ENCODE measurements around the gene TNFSF4.
A peak's percentile ranks its signal among the peaks of the same experiment; 100 is the strongest.

TNFSF4 gene

DNA sequence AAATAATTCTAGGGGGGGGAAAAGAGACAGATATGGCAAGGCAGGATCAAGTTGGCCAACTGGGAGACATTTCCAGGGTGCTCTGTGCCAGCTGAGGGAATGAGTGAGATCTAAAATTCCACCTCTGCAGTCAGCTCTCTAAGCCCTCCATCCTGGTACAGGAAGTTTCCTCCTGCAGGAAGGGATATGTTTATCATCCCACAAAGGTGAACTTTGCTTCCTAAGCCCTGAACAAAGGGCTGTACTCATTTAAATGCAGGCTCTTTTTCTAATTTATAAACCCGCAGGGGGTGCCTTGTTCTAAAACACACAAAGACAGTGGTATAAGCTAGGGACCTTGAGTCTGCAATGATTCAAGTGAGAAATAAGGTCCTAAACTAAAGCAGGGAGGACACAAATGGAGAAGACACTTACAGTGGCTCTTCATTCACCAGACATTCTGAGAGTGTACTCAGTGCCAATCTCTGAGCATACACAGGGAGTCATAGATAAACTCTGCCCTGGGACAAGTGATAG is 3.6 kb upstream of the TNFSF4 start:
- no peak for DNase-seq (ENCODE audit: low read depth, low spot score)

DNA sequence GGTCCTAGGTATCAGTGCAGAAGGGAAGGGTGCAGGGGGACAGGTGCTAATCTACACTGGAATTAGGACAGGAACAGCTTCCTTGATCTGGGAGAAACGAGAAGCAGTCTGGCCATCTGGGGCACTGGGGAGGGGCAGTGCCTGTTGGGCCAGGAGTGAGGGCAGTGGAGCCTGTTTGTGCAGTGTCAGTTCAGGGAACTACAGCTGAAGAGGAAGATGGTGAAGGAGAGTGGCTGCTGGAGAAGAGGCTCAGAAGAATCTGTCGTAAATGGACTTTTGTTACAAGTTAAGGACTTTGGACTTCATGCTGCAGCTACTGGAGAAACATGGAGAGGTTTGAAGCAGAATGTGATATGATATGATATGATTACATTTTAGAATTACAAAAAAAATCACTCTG is 3.2 kb upstream of the TNFSF4 start:
- DNase-seq (ENCODE audit: low read depth, low spot score), result no peak

DNA sequence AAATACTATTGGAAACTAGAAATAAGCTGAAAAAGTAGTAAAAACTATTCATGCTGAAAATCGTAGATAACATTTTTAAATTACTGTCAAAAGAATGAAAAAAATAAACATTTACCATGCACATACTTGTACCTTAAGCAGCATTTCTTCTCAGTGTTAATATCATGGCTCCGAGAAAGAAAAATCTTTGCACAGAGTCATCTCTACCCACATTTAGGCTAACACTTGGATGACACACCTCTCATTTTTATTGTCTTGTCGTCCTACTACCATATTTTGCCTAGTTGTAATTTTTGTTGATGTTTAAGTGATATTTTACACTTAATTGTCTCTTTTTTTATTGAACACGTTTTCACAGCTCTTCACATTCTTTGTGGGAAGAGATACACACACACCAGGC is 1.7 kb upstream of the TNFSF4 start:
- DNase-seq (ENCODE audit: low read depth, low spot score), result no peak

DNA sequence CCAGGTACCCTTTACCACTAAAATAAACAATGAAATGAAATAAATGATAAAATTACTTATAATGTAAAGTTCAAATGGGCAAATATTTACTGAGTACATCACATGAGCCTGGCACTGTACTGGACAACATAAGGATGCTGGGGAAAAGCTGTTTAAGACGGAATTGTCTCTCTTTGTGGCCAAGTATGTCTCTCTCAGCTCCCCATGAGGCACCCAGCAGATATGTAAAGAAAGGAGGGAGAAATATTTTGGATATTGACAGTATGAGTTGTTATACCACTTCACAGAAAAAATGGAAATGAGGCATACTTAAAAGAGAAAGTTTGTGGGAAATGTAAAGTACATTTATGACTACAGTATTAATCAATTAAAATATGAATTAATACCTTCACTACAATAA is 1.0 kb upstream of the TNFSF4 start:
- DNase-seq (ENCODE audit: low read depth, low spot score), result no peak

DNA sequence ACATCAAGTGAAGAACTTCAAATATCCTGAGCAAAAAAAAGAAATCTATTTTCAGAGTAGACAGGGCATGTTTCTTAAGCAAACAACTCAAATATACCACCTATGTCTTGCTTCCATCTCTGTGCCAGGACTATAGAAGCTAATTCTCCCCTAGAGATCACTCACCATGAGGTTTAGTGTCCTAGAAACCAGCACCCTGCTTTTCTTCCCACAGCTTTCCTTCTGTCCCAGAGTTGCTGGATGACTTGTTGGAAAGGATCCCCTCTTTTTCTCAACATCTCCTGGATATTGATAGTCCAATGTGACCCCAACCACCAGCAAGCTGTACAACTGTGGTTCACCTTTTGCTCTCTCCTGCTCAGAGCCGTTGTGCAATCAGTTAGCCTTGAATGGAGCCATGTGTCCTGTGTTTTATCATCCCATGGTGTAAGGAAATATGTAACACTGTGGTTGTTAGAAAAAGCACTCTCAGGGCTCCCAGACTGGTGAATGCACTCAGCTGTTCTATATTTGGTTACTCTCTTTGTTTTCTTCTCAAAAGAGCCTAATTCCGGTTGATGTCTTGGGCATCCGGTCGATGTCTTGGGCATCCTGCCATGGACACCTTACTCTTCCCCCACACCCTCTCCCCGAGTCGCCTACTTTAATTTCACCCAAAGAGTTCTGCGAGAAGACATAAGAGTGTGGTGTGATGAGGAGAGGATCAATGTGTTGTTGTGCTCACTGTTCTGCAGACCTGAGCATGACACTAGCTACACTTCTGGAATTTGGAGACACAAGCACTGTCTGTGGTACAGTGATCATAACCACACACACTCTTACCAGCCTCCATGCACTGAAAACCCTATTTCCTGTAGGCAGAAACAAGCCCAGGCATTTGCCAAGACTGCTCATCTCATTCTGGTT is 1.7 kb downstream of the TNFSF4 start:
- DNase-seq (ENCODE audit: low read depth, low spot score), result peak; percentile 21

DNA sequence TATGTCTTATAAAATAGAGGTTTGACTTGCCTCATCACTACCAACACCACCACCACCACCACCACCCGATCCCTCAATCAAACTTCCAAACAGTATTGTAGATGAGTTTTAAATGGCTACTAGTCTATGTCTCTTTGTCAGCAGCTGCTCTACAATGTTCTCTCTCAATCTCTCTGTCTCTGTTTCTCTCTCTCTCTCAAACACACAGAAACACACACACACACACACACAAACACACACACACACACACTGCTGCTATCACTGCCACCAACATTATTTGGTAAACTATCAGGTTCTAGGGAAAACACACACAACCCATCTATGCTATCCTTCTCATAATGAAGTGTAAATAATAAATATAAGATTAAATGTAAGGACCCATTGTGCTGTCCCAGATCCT is 2.4 kb downstream of the TNFSF4 start:
- no peak for DNase-seq (ENCODE audit: low read depth, low spot score)

DNA sequence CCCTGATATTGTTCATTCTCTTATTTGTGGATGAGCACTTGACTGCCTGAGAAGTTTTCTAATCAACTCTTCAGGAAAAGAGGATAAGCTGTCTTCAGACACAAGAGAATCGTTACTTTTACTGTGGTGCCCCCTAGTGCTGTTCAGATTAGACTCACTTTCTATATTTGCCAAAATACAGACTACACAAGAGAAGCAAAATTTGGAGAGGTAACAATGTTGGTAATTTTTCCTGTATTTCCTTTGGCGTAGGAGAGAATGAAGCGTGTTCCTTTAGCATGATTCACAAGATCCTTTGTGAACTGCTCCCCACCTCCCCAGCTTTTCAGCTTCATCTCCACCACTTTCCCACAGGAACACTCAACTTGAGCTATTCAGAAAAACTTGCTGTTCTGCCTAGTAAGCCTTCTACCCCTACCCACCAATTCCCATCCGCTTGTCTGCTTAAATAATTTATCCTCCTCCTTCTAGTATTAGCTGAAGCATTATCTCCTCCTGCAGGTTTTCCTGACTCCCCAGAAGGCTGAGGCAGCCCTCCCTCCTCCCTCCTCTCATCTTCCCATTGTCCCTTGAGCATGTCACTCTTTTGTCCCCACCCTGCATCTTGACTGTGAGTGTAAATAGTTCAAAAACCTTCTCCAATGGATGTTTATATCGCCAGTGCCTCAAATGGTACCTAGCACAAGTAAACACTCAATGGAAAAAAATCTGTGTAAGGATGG is 4.5 kb downstream of the TNFSF4 start:
- DNase-seq (ENCODE audit: low read depth, low spot score), result peak; percentile 84

DNA sequence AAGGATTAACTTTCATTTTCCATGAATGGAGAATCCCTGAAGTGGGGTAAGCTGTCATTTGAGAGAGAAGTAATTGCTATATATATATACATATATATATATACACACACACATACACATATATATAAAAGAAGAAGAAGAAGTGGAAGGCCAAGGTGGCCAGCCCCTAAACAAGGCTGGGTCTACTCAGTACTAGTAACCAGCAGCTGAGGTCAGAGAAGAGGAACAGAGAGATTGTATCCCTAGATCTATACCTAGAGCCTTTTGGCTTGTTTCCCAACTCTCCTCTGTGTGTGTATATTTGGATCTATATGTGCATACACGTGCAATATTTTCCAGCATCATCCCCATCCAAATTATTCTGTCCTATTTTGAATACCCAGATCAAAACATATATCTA is 5.2 kb downstream of the TNFSF4 start:
- no peak for DNase-seq (ENCODE audit: low read depth, low spot score)

DNA sequence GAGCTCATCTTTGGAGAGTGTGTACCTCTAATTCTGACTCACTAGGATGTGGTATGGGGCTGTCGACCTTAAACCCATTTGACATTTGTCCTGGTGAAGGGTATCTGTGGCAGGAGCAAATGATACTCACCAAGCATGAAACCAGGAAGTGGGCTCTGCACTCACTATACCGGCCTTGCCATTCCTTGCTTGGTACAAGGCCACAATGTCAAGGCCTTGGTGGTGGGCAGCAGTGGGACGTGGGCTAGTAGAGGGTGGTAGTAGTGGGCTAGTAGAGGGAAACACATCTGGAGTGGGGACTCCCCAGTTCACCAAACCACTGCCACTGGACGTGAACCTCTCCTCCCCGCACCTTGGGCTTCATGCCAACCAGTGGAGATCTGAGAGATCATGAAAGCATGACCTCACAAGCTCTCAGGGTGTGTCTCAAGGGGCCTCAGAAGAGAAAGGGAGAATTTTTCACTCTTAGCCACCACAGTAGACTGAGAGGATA is 11.5 kb downstream of the TNFSF4 start:
- no peak for DNase-seq (ENCODE audit: low read depth, low spot score)

DNA sequence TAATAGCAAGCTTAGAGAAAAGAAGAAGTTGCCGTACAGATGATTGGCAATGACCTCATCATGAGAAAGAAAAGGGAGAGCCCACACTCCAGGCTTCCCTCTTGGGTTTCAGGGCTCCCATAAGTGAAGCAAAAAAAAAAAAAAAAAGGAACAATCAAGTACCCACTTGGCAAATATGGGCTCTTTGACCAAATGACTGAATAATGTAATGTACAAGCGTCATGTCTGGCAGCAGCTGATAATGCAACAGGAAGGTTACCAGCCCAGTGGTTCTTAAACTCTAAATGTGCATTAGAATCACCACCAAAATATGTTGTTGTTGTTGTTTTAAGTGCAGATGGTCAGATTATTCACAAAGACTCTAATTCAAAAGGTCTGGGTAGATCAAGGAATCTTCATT is 13.5 kb downstream of the TNFSF4 start:
- DNase-seq (ENCODE audit: low read depth, low spot score), result peak; percentile 69

DNA sequence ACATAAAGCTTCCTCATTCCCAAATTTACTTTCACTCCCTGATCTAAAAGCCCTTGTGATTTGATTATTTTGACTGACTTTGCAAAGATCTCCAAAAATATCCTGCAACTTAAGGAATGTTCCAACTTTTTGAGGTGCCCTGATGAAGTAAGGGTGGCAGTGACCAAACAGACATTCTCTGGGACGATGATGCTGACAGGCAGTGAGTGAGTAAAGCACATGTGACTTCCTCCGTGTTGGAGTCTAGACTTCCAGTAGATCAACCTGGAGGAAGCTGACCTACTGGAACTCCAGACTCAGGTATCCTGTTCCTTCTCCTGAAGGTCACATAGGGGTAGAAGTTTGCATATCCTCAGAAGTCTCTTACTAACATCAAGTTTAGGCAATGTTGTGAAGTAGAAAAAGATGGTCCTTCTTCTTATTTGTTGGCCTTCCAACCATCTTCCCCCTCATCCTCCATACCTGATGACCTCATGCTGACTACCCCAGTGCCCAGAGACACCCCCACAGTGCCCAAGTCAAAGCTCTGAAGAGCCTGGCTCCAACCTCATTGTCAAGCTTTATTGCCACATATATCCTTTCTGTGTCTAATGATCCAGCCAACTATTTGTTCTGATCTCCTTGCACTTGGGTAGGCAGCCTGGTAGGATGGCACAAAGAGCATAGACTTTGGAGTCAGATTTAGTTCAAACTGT is 16.0 kb downstream of the TNFSF4 start:
- DNase-seq (ENCODE audit: low read depth, low spot score), result peak; percentile 30

DNA sequence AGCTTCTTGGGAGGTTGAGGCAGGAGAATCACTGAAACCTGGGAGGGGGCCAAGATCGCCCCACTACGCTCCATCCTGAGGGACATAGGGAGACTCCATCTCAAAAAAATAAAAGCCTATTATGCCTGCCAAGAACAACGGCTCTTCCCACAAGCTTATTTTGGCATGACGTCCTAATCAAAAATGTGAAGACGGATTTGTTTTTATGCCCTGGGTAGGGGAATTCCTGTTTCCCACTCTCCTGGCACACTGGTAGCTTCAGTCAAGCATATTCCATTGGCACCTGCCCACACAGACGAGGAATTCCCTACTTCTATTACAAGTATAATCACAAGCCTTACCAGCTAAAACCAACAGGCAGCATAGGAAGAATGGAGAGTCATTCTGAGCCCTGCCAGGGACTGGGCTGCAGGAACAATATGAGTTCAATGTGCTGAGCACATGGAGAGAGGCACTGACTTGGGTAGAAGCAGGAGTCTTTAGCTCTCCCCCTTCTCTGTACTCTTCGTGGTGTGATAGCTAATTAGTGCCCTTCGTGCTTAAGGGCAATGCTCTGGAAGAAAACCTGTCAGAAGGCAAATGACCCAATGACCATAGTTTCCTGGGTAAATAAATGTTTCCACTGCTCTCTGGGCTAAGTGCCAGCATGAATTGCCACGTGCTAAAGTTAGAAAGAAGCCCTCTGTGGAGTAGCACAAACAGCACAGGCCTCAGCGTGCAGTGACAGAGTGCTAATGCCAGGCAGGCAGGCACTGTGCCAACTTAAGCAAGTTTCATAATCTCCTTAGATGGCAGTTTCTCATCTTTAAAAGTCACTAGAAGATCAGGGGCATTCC is 16.8 kb downstream of the TNFSF4 start:
- DNase-seq (ENCODE audit: low read depth, low spot score), result peak; percentile 93

DNA sequence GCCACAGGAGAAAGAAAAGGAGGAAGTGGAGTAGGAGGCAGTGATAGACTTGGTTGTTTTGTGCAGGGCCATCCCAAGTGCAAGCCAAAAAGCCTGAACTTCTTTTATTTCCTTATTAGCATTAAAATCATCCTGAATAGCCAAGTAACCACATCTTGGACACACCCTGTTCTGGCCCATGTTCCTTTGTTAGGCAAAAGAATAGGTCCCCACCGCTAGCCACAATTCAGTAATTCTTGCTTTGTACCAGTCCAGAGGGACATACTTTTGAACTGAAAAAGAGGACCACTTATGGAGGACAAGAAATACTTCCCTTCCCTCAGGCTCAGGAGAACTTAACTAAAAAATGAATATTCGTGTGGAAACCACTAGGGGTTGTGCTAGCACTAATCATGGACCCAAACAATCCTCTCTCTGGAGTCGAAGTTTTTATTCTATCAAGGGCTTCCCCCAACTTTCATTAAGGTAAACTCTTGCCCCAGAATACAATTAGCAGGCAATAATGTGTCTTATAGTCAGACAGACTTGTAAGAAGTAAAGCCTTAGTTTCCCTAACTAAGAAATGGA is 19.4 kb downstream of the TNFSF4 start:
- DNase-seq (ENCODE audit: low read depth, low spot score), result peak; percentile 55

DNA sequence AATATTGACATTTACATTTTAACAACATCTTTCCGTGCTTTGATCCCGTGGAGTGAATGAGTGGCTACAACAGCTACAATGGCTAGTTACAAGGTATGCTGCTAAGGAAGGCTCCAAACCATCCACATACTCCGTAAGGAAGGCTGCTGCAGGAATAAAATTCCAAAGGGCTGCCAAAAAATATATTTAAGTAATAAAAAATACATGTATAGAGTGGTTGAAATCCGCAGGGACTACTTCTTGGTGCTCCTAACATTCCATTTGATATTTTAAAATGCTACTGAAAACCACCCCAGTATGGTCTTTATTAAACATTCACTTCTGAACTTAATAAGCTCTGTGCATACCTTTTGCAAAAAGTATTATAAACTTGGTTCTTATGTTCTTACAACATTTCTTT is 25.3 kb downstream of the TNFSF4 start:
- no peak for DNase-seq (ENCODE audit: low read depth, low spot score)

DNA sequence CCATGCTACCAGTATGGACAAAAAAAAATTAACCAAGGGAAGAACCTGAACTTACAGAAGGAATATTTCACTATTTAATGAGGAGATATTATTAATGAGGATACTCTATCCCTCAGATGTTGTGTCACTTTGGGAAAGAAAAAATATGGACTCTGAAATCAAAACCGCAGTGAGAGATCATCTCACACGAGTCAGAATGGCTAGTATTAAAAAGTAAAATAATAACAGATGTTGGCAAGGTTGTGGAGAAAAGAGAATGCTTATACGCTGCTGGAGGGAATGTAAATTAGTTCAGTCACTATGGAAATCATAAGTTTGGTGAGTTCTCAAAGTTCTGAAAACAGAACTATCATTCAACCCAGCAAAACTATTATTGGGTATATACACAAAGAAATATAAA is 30.9 kb downstream of the TNFSF4 start:
- DNase-seq (ENCODE audit: low read depth, low spot score), result no peak

DNA sequence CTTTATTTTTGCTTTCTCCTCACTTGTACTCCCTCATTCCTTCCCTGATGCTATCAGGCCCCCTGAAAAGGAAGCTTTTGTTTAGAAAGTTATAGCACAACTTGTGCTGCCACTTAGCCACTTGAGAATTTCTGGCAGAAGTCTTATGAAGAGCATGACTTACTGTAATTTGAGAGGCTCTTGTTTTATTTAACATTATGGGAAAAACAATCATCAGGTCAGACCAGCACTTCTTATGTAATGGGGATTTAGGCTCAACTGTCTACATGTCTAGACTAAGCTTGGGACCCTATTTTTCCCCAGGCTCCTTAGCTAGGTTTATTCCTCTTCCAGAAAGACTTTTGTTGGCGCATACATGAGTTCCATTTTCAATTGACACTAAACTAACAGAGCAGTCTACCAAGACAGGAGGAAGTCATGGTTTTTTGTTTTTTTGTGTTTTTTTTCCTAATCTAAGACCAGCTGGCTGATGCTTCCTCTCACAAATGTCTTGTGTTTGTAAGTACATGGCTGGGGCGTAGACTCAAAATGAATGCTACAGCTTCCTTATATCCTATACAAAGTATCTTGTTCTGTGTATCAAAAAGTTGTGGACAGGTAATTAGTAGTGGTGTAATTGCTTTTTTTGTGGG is 31.5 kb downstream of the TNFSF4 start:
- peak; percentile 8 for DNase-seq (ENCODE audit: low read depth, low spot score)

DNA sequence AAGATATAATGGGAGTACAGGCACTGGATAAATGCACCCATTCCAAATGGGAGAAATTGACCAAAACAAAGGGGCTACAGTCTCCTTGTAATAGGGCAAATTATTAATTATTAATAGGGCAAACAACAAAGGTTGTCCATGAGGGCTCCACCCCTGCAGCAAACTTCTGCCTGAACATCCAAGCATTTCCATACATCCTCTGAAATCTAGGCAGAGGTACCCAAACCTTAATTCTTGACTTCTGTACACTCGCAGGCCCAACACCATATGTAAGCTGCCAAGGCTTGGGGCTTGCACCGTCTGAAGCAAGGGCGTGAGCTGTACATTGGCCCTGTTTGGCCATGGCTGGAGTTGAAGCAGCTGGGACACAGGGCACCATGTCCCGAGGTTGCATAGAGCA is 33.7 kb downstream of the TNFSF4 start:
- DNase-seq (ENCODE audit: low read depth, low spot score), result no peak

DNA sequence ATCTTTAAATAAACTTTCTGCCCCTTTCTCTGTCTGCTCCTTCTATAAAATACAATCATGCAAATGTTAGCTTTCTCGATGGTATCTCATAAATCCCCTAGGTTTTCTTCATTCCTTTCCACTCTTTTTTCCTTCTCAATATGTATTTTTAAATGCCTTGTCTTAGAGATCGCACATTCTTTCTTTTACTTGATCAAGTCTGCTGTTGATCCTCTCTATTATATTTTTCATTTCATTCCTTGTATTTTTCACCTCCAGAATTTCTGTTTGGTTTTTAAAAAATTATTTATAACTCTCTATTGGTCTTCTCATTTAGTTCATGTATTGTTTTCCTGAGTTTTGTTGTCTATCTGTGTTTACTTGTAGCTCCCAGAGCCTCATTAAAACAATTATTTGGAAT is 36.0 kb downstream of the TNFSF4 start:
- no peak for DNase-seq (ENCODE audit: low read depth, low spot score)

DNA sequence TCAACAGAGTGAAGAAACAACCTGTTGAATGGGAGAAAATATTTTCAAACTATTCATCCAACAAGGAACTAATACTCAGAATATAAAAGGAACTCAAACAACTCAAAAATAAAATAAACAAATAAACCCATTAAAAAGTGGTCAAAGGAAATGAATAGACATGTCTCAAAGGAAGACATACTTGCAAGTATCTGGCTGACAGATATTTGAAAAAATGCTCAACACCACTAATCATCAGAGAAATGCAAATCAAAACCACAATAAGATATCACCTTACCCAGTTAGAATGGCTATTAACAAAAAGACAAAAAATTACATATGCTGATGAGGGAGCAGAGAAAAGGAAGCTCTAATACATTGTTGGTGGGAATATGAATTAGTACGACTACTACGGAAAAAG is 38.2 kb downstream of the TNFSF4 start:
- DNase-seq (ENCODE audit: low read depth, low spot score), result no peak

DNA sequence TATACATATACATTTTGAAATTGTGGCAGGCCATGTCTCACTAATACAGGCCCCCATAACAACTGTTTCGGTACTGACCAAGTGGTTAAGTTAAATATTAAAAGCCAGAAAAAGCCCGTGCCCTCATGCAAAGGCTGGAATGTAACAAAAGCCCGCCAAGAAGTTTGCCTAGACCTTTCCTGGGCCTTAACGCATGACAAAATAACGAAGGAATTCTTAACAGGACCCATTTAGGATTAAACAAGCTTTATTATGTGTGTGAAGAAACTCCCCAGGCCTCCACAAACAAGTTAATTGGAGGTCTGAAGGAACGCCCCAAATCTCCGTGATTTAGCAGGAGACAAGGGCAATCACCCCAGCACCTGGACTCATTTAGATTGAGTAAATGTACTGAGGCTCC is 42.4 kb downstream of the TNFSF4 start:
- no peak for DNase-seq (ENCODE audit: low read depth, low spot score)
